Caco-2 (cell line): ENCODE measurements around the gene FNBP1. TPM values are rescaled to one million over a fixed set of nuclear protein-coding genes. Genes with fewer than 3 reads are reported as not detected.

ENCODE experiments used
- BruUV-seq: library from RNA; stranded (reverse); fragments of 400-500 nt; replicated peaks from 2 replicates; lab custom pipeline; 2021; lab: Mats Ljungman, UMichigan
- CTCF ChIA-PET: fragments of 300-600 bp; sonication (Branson Sonifier 250); formaldehyde crosslinking; loops from one replicate; lab custom pipeline; 2022; ENCODE audit warnings: antibody characterized with exemption; lab: Charles Lee
- POLR2A ChIA-PET: fragments of 300-600 bp; sonication (Branson Sonifier 250); formaldehyde crosslinking; loops from one replicate; lab custom pipeline; 2022; ENCODE audit warnings: antibody characterized with exemption; lab: Charles Lee
- DNase-seq, 2 experiments: peaks; one replicate each; pipeline versions ENCODE4 v3.0.0 to v3.0.0-alpha.2; 2020 to 2022
- H3K27me3 ChIP-seq: replicated peaks from 2 replicates; pipeline ENCODE4 v1.6.0; 2011; ENCODE audit warnings: low read length; ENCODE audit not compliant: control insufficient read depth, insufficient read depth
- H3K36me3 ChIP-seq: 2 replicates; pipeline ENCODE4 v1.5.1; 2011; ENCODE audit warnings: low read length; ENCODE audit not compliant: control insufficient read depth, insufficient read depth
- H3K4me1 ChIP-seq: fragments of 250-450 bp; sonication (Bioruptor Pico); 2 replicates; pipeline ENCODE4 v1.5.1; 2020; ENCODE audit warnings: mild to moderate bottlenecking
- H3K4me3 ChIP-seq: 2 replicates; pipeline ENCODE4 v1.5.1; 2011; ENCODE audit warnings: low read depth, mild to moderate bottlenecking, control low read depth, low read length
- H3K9me3 ChIP-seq: fragments of 250-450 bp; sonication (Bioruptor Pico); 2 replicates; pipeline ENCODE4 v1.5.1; 2020; ENCODE audit warnings: mild to moderate bottlenecking, moderate library complexity
- H3K27ac Mint-ChIP-seq: one replicate; pipeline ENCODE4 v1.8.0; 2022; ENCODE audit warnings: mixed read lengths; ENCODE audit not compliant: unreplicated experiment
- H3K27me3 Mint-ChIP-seq: one replicate; pipeline ENCODE4 v1.8.0; 2022; ENCODE audit warnings: mixed read lengths; ENCODE audit not compliant: insufficient read depth, unreplicated experiment
- H3K36me3 Mint-ChIP-seq: one replicate; pipeline ENCODE4 v1.8.0; 2022; ENCODE audit warnings: mild to moderate bottlenecking, mixed read lengths; ENCODE audit not compliant: insufficient read depth, unreplicated experiment
- H3K4me1 Mint-ChIP-seq: one replicate; pipeline ENCODE4 v1.8.0; 2022; ENCODE audit warnings: low read depth, mixed read lengths; ENCODE audit not compliant: unreplicated experiment
- H3K4me3 Mint-ChIP-seq: one replicate; pipeline ENCODE4 v1.8.0; 2022; ENCODE audit warnings: mild to moderate bottlenecking, moderate library complexity, mixed read lengths; ENCODE audit not compliant: unreplicated experiment
- H3K9me3 Mint-ChIP-seq: one replicate; pipeline ENCODE4 v1.8.0; 2022; ENCODE audit warnings: mixed read lengths; ENCODE audit not compliant: unreplicated experiment
- CTCF ChIP-seq, 2 experiments: fragments of 200-600 bp in 1 of 2; IDR thresholded peaks; 1 replicate in 1 of 2; 2 replicates in 1 of 2; pipeline versions ENCODE4 v1.5.1 to v1.8.0; 2011 to 2022; ENCODE audit warnings: antibody characterized with exemption in 1 of 2, control low read depth in 1 of 2, inconsistent platforms in 1 of 2, low read depth in 1 of 2, low read length in 1 of 2, mild to moderate bottlenecking in 1 of 2, moderate library complexity in 1 of 2; ENCODE audit not compliant: insufficient read depth in 1 of 2, severe bottlenecking in 1 of 2, unreplicated experiment in 1 of 2
- intact Hi-C: fragments of 100-400 bp; cut with micrococcal nuclease; formaldehyde crosslinking; loops from one replicate; pipeline ENCODE4 v1.10.0; 2022; ENCODE audit not compliant: unreplicated experiment
- total RNA-seq: library from RNA; stranded (reverse); gene quantifications from 2 replicates; pipeline ENCODE4 v1.2.3, GENCODE V29; 2022

The FNBP1 gene
- total RNA-seq, 1 experiment from 2014 or later, result 33.2 TPM

GRCh38 chr9:129876815-129877214 lies 166.2 kb downstream of the FNBP1 start:
- CTCF ChIA-PET, result interaction anchor here (0.6 kb wide), 1 partner anchor 536 kb away, joined by 6 read pairs; no protein-coding TSS in a partner anchor
- Mint-ChIP-seq H3K27me3 (no peaks in the 10 kb centered on the region), H3K27ac (no peak overlapping the region), H3K36me3 (peaks cover under 1% of the 10 kb centered on the region), H3K4me1 (no peaks in the 10 kb centered on the region), H3K9me3 (no peaks in the 10 kb centered on the region), H3K4me3 (no peak overlapping the region)
- Histone ChIP-seq H3K4me1 (no peaks in the 10 kb centered on the region), H3K27me3 (no peaks in the 10 kb centered on the region), H3K36me3 (no peaks in the 10 kb centered on the region), H3K9me3 (no peaks in the 10 kb centered on the region), H3K4me3 (no peak overlapping the region)
- POLR2A ChIA-PET, result no interaction called here
- no peak for TF ChIP-seq CTCF (IDR thresholded peaks at IDR 0.05; ENCODE audit: insufficient read depth in 1 of 2, low read depth in 1 of 2, low read length in 1 of 2, severe bottlenecking in 1 of 2, unreplicated experiment in 1 of 2)
- intact Hi-C loops, result no loop called here
- no TSS peak for BruUV-seq
- DNase-seq, result no peak

GRCh38 chr9:129875687-129876395 lies 167.1 kb downstream of the FNBP1 start:
- ChIA-PET CTCF (no interaction called here), POLR2A (no interaction called here)
- DNase-seq, result no peak
- no peaks in the 10 kb centered on the region for H3K27me3 ChIP-seq
- no TSS peak for BruUV-seq
- H3K9me3 ChIP-seq, result no peaks in the 10 kb centered on the region
- intact Hi-C loops, result no loop called here
- TF ChIP-seq CTCF (IDR thresholded peaks at IDR 0.05; ENCODE audit: insufficient read depth in 1 of 2, low read depth in 1 of 2, low read length in 1 of 2, severe bottlenecking in 1 of 2, unreplicated experiment in 1 of 2), result no peak
- Mint-ChIP-seq H3K27ac (no peak overlapping the region), H3K27me3 (no peaks in the 10 kb centered on the region), H3K9me3 (no peaks in the 10 kb centered on the region), H3K36me3 (peaks cover 5% of the 10 kb centered on the region), H3K4me3 (no peak overlapping the region), H3K4me1 (no peaks in the 10 kb centered on the region)
- no peak overlapping the region for H3K4me3 ChIP-seq
- no peaks in the 10 kb centered on the region for H3K4me1 ChIP-seq
- no peaks in the 10 kb centered on the region for H3K36me3 ChIP-seq

- ChIA-PET CTCF (no interaction called here), POLR2A (no interaction called here)
- peak in 1 of 2 experiments; percentile 15 for TF ChIP-seq CTCF (IDR thresholded peaks at IDR 0.05; ENCODE audit: insufficient read depth in 1 of 2, low read depth in 1 of 2, low read length in 1 of 2, severe bottlenecking in 1 of 2, unreplicated experiment in 1 of 2)
- intact Hi-C loops, result no loop called here
- no peak overlapping the region for H3K4me3 ChIP-seq
- no peaks in the 10 kb centered on the region for H3K36me3 ChIP-seq
- H3K27me3 ChIP-seq, result no peaks in the 10 kb centered on the region
- Mint-ChIP-seq H3K36me3 (peaks cover 5% of the 10 kb centered on the region), H3K4me1 (no peaks in the 10 kb centered on the region), H3K4me3 (no peak overlapping the region), H3K27me3 (no peaks in the 10 kb centered on the region), H3K9me3 (no peaks in the 10 kb centered on the region), H3K27ac (no peak overlapping the region)
- no peak for DNase-seq
- no peaks in the 10 kb centered on the region for H3K4me1 ChIP-seq
- BruUV-seq, result no TSS peak
- no peaks in the 10 kb centered on the region for H3K9me3 ChIP-seq
Observed at GRCh38 chr9:129875181-129875611, 167.8 kb downstream of the FNBP1 start.
